ENCODE data around the gene ZNF385B.
"Not testable (repeated sequence)": the region's sequence is repeated elsewhere in the genome, so short reads cannot be mapped to it uniquely, and the experiment has no call there.

The ZNF385B gene

GRCh38 chr2:179861416-179862067, at the start of gene ZNF385B:
TSS of gene ZNF385B (minus strand) at chr2:179861612.
- DNase-seq = no peak

DNA sequence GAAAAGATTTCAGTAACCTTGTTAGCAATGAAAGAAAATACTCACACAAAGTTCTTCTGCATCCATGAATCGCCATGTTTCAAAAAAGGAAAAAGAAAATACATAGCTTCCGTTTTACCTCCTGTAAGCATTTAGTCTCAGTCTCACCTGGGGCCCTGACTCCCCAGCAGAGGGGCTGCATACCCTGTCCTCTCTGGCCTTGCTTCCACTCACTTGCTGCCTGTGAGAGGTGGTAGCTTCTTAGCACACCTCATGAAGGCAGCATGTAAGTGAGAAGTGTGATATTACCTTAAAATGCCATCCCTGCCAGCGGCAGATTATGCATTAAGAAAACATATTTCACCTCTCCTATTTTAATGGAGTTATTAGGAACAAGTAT, 49.3 kb upstream of the ZNF385B start:
- no peak for DNase-seq

- DNase-seq = no peak
These were observed 48.7 kb upstream of the ZNF385B start for GRCh38 chr2:179909845-179910734.

GRCh38 chr2:179900655-179901054, 39.2 kb upstream of the ZNF385B start:
- no peak for DNase-seq

GRCh38 chr2:179899666-179900065, 38.3 kb upstream of the ZNF385B start:
- no peak for DNase-seq

DNA sequence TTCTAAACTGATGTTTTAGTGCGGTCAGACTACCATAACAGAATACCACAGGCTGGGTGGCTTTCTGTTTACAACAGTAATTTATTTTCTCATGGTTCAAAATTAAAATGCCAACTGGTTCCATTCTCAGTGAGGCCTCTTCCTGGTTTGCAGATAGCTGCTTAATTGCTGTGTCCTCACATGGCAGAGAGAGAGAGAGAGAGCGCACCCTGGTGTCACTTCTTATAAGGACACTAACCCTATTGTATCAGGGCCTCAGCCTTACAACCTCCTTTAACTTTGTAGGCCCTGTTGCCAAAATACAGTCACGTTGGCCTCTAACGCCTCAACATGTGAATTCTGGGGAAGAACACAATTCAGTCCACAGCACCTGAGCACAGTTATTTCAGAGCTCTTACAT, 37.5 kb upstream of the ZNF385B start:
- no peak for DNase-seq

DNA sequence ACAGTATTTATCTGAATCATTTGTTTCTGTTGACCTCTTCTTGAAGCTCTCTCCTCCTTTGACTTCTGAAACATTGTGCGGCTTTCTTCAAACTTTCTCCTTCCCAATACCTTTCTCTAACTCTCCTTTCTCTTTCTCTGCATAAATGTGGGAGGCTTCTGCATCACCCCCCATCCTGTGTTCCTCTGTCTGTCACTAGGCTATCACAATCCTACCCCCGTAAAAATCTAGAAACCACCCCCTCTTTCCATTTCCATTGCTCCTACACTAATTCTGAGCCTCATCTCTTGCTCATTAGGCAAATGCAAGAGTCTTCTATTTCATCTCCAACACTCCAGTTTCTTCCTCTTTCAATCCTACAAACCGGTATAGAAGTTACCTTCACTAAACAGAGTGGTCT, 32.2 kb upstream of the ZNF385B start:
- no peak for DNase-seq

DNA sequence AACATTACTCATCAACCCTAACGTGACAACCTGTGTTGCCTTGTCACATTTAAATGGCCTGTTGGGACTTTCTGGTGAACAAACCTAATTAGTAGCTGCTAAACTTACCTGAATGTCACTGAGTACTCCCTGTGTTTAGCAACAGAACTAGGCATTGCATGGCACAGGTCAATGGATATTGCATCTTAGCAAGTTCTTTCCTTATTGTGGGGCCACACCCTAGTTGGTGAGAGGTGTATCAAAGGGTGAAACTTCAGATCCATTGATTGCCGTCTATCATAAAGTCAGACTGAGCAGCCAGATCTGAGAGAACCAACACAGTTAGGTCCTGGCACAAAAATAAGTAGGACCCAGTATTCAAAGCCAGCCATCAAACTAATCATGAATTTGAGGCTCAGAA, 29.8 kb upstream of the ZNF385B start:
- DNase-seq = no peak

GRCh38 chr2:179890666-179891065, 29.3 kb upstream of the ZNF385B start:
- no peak for DNase-seq

GRCh38 chr2:179888642-179889041, 27.2 kb upstream of the ZNF385B start:
- not testable (repeated sequence) for DNase-seq

DNA sequence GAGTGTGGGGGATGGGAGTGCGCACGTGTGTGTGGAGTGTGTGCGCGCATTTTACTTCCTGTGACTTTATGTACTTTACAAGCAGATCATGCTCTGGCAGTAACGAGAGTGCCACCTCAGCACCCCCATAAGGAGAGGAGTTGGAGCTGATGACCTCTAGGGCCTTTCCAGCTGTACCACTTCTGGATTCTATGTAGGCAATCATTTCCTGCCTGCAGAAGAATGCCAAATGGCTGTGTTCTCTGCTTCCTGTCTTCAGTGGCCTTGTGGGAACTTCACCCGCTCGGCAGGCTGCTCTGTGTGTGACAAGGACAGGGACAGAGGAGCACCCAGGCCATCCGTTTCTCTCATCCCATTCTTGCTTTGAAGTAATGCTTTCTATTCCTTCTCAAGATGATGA, 22.8 kb upstream of the ZNF385B start:
- DNase-seq = no peak

DNA sequence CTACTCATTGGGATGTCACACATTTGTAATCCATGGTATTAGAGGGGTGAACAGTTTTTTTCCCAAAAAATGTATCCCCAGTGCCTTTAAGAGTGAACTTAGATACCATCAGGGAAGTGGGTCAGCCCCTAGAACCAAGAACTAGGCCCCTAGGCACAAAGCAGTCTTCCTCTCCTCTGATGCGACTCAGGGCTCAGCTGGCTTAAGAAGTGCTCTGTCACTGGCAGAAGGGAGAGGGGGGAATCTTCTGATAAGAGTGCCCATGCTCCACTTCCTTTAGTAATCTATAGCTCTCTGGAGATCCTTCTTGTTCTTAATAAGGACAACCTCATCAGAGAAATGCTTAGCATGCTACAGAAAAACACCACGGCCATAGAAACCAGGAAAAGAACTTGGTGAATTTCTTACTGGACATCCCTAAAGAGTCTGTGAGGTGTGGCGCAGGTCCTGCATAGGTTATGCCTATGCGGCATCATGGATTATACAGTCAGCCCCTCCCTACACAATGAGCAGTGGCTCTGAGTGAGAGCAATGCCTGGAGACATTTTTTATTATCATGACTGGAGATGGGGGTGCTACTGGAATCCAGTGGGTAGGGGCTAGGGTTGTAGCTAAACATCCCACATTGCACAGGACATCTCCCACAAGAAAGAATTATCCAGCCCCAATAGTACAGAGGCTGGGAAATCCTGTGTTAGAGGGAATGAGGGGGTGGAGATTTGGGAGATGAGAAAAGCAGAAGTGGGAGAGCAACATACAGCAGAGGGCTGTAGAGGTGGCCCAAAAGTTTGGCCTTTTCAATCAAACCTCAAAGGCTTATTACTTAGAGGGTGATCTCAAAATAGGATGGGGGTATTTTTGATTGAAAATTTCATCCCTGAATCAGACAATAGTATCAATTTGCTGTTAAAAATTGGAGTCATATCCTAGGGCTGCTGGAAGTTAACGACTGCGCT, 21.7 kb upstream of the ZNF385B start:
- DNase-seq = no peak

GRCh38 chr2:179877601-179878364, 16.4 kb upstream of the ZNF385B start:
- no peak for DNase-seq

GRCh38 chr2:179876266-179876665, 14.9 kb upstream of the ZNF385B start:
- no peak for DNase-seq

GRCh38 chr2:179875864-179876263, 14.5 kb upstream of the ZNF385B start:
- DNase-seq = no peak

DNA sequence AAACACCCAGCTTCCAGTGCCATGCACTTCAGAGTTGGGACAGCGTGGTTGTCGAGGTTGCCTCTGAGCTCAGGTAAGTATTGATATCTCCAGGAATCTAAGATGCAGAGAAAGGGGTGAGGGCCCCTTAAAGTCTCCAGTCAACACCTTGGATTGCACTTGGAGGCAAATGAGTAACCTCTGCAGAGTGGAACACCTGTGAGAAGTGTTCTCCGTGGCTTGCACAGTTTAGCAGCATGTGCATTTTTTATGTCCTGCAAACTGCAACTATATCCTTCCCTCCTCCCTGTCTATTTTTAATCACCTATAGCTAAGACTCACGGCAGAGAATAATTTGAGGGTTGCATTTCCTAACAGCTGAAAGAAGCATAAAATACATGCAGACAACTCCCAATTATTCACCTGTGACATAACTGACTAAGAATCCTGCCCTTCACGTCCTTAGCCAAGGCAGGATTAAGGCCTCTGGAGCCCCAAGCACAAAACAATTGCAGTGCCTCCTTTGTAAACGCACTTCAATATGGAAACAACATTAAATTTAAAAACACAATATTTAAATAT, 1.6 kb upstream of the ZNF385B start:
- no peak for DNase-seq

GRCh38 chr2:179861027-179861415, 391 bp downstream of the ZNF385B start:
- DNase-seq = no peak

GRCh38 chr2:179860255-179861026, 971 bp downstream of the ZNF385B start:
- no peak for DNase-seq

DNA sequence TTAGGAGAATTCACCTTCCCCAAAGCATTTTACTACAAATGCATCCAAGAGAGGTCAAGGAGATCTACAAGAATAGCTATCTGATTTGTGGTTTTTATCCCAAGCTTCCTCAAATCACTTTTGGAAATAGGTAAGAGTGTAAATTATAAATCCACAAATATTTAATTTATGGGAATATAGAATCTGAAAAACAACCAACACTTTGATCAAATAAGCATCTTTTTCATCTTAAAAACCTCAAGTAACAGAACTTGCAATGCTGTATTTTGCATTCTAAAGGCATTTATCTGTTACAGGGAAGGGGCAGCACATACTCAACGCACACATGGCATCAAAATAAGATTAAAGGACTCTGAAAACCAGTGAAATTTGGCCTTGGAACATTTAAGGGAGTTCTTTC, 1.9 kb downstream of the ZNF385B start:
- no peak for DNase-seq

DNA sequence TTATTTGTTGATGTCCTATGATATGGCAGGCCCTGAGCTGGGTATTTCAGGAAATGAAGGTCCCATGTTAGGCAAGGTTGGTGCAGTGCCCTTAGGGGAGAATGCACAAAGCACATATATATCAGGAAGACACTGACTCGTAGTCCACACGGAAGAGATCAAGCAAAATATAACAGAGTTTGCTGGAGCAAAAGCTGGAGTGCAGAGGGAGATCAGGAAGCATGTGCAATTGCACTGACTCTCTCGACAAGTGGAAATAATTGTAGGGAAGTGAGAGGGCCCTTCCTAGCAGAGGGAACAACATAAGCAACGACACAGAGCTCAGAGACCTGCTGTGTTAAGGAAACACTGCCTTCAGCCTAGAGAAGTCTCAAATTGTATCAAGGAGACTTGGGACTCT, 4.2 kb downstream of the ZNF385B start:
- no peak for DNase-seq

GRCh38 chr2:179856205-179856604, 5.2 kb downstream of the ZNF385B start:
- no peak for DNase-seq
